GM18520 (cell line): ENCODE measurements around the gene YJU2.

Experiments
- ATAC-seq: cut with Tn5 transposase; IDR thresholded peaks from one replicate; pipeline ENCODE4 v1.9.1; 2021; ENCODE audit not compliant: unreplicated experiment

Gene YJU2

DNA sequence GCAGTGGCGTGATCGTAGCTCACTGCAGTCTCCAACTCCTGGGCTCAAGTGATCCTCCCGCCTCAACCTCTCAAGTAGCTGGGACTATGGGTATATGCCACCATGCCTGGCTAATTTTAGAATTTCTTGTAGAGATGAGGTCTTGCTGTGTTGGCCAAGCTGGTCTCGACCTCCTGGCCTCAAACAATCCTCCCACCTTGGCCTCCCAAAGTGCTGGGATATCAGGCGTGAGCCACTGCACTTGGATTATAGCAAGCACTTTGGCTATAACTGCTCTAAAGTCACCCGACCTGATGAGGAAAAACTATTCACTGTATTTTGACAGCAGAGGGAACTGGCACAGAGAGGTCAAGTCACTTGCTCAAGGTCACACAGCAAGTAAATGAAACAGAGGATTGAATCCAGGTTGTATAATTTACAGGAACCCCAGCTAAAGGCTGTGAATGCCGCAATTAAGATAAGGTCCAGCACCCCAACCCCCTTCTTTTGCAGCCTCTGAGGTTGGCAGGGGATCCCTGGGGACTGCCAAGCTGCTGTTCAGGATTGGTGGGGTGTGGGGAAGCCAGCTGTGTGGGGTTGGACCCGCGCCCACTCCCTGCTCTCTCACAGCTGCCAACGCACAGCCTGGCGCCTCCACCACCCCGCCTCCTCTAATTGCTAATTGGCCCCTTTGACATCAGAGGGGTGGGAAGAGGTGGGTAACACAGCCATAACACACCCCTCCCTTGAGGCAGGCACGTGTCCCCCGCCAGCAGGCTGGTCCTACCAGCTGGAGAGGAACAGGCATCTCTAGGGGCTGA, 49.3 kb downstream of the YJU2 start:
- no peak for ATAC-seq

- no peak for ATAC-seq
These were observed 51.3 kb downstream of the YJU2 start for GRCh38 chr19:4297901-4298809.

DNA sequence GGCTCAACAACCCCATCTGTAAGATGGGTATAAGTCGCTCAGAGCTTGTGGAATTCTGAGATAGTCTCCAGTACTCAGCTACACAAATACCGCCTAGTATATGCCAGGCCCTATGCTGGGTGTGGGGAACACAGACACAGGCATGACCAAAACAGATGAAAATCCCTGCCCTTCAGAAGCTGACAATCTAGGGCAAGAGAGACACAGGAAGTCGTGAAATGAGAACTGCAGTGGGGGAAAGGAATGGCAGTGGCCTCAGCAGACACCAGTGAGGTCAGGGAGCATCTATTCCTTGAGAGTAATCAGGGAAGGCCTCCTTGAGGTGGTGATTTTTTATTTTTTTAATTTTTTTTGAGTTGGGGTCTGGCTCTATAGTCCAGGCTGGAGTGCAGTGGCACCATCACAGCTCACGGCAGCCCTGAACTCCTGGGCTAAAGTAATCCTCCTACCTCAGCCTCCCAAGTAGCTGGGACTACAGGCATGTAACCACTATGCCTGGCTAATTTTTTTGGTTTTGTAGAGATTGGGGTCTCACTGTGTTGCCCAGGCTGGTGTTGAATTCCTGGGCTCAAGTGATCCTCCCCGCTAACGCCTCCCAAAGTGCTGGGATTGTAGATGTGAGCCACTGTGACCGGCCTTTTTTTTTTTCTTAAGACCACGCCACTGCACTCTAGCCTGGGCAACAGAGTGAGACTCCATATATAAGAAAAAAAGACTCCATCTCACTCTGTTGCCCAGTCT, 52.1 kb downstream of the YJU2 start:
- no peak for ATAC-seq

- no peak for ATAC-seq
These were observed 53.7 kb downstream of the YJU2 start for GRCh38 chr19:4300589-4300988.

GRCh38 chr19:4301590-4302242, 54.8 kb downstream of the YJU2 start:
- no peak for ATAC-seq

- ATAC-seq: no peak
These were observed 55.4 kb downstream of the YJU2 start, which contains the start of gene TMIGD2 for GRCh38 chr19:4302243-4302640. Gene TMIGD2, minus strand, starts transcription at chr19:4302389. Its CDS starts 4 bp downstream, at chr19:4302385.

- no peak for ATAC-seq
These were observed 57.1 kb downstream of the YJU2 start for GRCh38 chr19:4303819-4304537.

GRCh38 chr19:4304538-4305256, 57.8 kb downstream of the YJU2 start, which contains the start of gene FSD1:
Gene FSD1, plus strand, starts transcription at chr19:4304598. Its CDS starts 149 bp downstream, at chr19:4304747.
- no peak for ATAC-seq

- ATAC-seq: no peak
These were observed 58.4 kb downstream of the YJU2 start for GRCh38 chr19:4305257-4305612.

GRCh38 chr19:4305659-4306058, 58.8 kb downstream of the YJU2 start:
- ATAC-seq: no peak

GRCh38 chr19:4310247-4311121, 63.6 kb downstream of the YJU2 start:
- no peak for ATAC-seq

GRCh38 chr19:4313847-4314490, 67.1 kb downstream of the YJU2 start:
- ATAC-seq: no peak

DNA sequence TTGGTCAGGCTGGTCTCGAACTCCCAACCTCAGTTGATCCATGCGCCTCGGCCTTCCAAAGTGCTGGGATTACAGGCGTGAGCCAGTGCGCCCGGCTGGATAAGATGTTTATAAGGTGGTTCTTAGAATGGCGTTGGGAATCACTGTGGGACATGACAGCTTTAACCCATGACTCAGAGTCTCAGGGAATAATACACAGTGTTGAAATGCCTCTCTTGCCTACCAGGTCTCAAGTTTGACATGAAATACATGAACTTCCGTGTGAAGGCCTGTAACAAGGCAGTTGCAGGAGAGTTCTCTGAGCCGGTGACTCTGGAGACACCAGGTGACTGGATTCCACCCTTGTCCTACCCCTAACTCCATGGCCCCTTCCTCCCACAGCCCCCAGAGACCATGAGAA, 70.1 kb downstream of the YJU2 start:
- ATAC-seq: no peak

GRCh38 chr19:4318460-4318859, 71.6 kb downstream of the YJU2 start:
- no peak for ATAC-seq
